ENCODE measurements around the gene UVRAG.
A peak's percentile ranks its signal among the peaks of the same experiment; 100 is the strongest.

UVRAG gene

DNA sequence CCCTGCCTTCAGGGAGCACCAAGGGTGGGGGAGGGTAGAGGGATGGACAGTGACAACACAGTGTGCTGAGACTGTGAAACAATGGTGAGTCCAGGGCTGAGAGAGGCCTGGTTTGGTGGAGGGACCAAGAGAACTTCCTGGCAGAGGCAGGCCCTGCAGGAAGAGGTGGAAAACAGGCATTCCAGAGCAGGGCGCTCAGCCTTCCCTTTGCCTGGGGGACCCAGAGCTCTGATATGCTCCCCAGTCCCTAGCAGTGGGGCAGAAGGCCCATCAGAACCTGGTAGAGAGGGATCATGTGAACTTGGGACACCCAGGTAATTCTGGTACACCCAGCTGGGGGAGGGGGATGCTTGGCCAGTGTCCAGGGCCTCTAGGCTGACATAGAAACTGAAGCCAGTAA lies 17.2 kb upstream of the UVRAG start:
- TF ChIP-seq, protein P1, sequence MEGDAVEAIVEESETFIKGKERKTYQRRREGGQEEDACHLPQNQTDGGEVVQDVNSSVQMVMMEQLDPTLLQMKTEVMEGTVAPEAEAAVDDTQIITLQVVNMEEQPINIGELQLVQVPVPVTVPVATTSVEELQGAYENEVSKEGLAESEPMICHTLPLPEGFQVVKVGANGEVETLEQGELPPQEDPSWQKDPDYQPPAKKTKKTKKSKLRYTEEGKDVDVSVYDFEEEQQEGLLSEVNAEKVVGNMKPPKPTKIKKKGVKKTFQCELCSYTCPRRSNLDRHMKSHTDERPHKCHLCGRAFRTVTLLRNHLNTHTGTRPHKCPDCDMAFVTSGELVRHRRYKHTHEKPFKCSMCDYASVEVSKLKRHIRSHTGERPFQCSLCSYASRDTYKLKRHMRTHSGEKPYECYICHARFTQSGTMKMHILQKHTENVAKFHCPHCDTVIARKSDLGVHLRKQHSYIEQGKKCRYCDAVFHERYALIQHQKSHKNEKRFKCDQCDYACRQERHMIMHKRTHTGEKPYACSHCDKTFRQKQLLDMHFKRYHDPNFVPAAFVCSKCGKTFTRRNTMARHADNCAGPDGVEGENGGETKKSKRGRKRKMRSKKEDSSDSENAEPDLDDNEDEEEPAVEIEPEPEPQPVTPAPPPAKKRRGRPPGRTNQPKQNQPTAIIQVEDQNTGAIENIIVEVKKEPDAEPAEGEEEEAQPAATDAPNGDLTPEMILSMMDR (IDR thresholded peaks at IDR 0.05; ENCODE audit: control insufficient read depth, extremely low read depth, insufficient read depth): no peak
- no peak for DNase-seq (ENCODE audit: low read depth)

GRCh38 chr11:75800136-75800675 lies 14.8 kb upstream of the UVRAG start:
- TF ChIP-seq, protein P1 (IDR thresholded peaks at IDR 0.05; ENCODE audit: control insufficient read depth, extremely low read depth, insufficient read depth): no peak
- no peak overlapping the region for H3K4me3 ChIP-seq (ENCODE audit: low read depth, low read length)
- no peak for DNase-seq (ENCODE audit: low read depth)

More for the DNA sequence above, 17.2 kb upstream of the UVRAG start:
- H3K4me3 ChIP-seq (ENCODE audit: low read depth, low read length): no peak overlapping the region

- TF ChIP-seq, protein P1 (IDR thresholded peaks at IDR 0.05; ENCODE audit: control insufficient read depth, extremely low read depth, insufficient read depth): no peak
- no peak for DNase-seq (ENCODE audit: low read depth)
- no peak overlapping the region for H3K4me3 ChIP-seq (ENCODE audit: low read depth, low read length)
Measured at GRCh38 chr11:75800728-75801361, 14.2 kb upstream of the UVRAG start.

GRCh38 chr11:75801362-75802020 lies 13.5 kb upstream of the UVRAG start:
- TF ChIP-seq, protein P1 (IDR thresholded peaks at IDR 0.05; ENCODE audit: control insufficient read depth, extremely low read depth, insufficient read depth): no peak
- no peak overlapping the region for H3K4me3 ChIP-seq (ENCODE audit: low read depth, low read length)
- DNase-seq (ENCODE audit: low read depth): no peak

GRCh38 chr11:75802021-75802912 lies 12.7 kb upstream of the UVRAG start:
- no peak overlapping the region for H3K4me3 ChIP-seq (ENCODE audit: low read depth, low read length)
- DNase-seq (ENCODE audit: low read depth): no peak
- TF ChIP-seq, protein P1 (IDR thresholded peaks at IDR 0.05; ENCODE audit: control insufficient read depth, extremely low read depth, insufficient read depth): no peak

- DNase-seq (ENCODE audit: low read depth): peak; percentile 19
- H3K4me3 ChIP-seq (ENCODE audit: low read depth, low read length): no peak overlapping the region
- TF ChIP-seq, protein P1 (IDR thresholded peaks at IDR 0.05; ENCODE audit: control insufficient read depth, extremely low read depth, insufficient read depth): peak; percentile 93
Measured at GRCh38 chr11:75802913-75803820, 11.8 kb upstream of the UVRAG start.

All from LNCaP clone FGC (cell line).